HepG2 (cell line): ENCODE data around the gene SUSD3. TPM values are rescaled to one million over a fixed set of nuclear protein-coding genes. Genes with fewer than 3 reads are reported as not detected.
A peak's percentile ranks its signal among the peaks of the same experiment; 100 is the strongest.

Experiments
- AFF4 ChIP-seq: sonication (generic); formaldehyde crosslinking; IDR thresholded peaks from 2 replicates; pipeline ENCODE4 v1.4.0; 2020; ENCODE audit warnings: missing genetic modification reagents
- AGO2 ChIP-seq: fragments of 200-400 bp; formaldehyde crosslinking; optimal IDR thresholded peaks from 2 replicates; pipeline ENCODE3; 2017; ENCODE audit warnings: mild to moderate bottlenecking, low read depth, low read length, moderate library complexity
- CEBPB ChIP-seq: IDR thresholded peaks from 2 replicates; pipeline ENCODE4 v1.6.1; 2011; ENCODE audit warnings: low read depth, low read length, improper control_type of control experiment, borderline replicate concordance
- DNMT3B ChIP-seq: conservative IDR thresholded peaks from 2 replicates; pipeline ENCODE4 v1.6.1; 2016; ENCODE audit warnings: missing biosample characterization, control low read depth
- E2F2 ChIP-seq: sonication (generic); formaldehyde crosslinking; IDR thresholded peaks from 2 replicates; pipeline ENCODE4 v1.4.0; 2020; ENCODE audit warnings: missing genetic modification reagents, borderline replicate concordance
- GTF3A ChIP-seq: sonication (generic); formaldehyde crosslinking; conservative IDR thresholded peaks from 2 replicates; pipeline ENCODE4 v1.4.0; 2020; ENCODE audit warnings: mild to moderate bottlenecking, missing genetic modification reagents
- HINFP ChIP-seq: sonication (generic); formaldehyde crosslinking; IDR thresholded peaks from 2 replicates; pipeline ENCODE4 v1.4.0; 2020; ENCODE audit warnings: low read depth, mild to moderate bottlenecking, missing genetic modification reagents
- HMG20B ChIP-seq: conservative IDR thresholded peaks from 2 replicates; pipeline ENCODE4 v1.6.1; 2016; ENCODE audit warnings: missing genetic modification reagents, missing compliant biosample characterization
- JUN ChIP-seq: sonication (generic); formaldehyde crosslinking; IDR thresholded peaks from 2 replicates; pipeline ENCODE4 v1.4.0; 2020; ENCODE audit warnings: mild to moderate bottlenecking, missing genetic modification reagents
- KLF12 ChIP-seq: sonication (generic); formaldehyde crosslinking; IDR thresholded peaks from 2 replicates; pipeline ENCODE4 v1.4.0; 2020; ENCODE audit warnings: missing genetic modification reagents, borderline replicate concordance
- MAF1 ChIP-seq: sonication (generic); formaldehyde crosslinking; IDR thresholded peaks from 2 replicates; pipeline ENCODE4 v1.5.0; 2020; ENCODE audit warnings: missing genetic modification reagents, borderline replicate concordance
- MAFK ChIP-seq, 2 experiments: IDR thresholded peaks in 1 of 2; conservative IDR thresholded peaks in 1 of 2; 2 replicates each; pipeline ENCODE4 v1.6.1; 2011; ENCODE audit warnings: improper control_type of control experiment in 2 of 2, low read length in 2 of 2
- NFIC ChIP-seq: IDR thresholded peaks from 2 replicates; pipeline ENCODE4 v1.6.1; 2012; ENCODE audit warnings: mild to moderate bottlenecking, low read length, inconsistent platforms
- PAXIP1 ChIP-seq: sonication (generic); formaldehyde crosslinking; conservative IDR thresholded peaks from 2 replicates; pipeline ENCODE4 v1.4.0; 2020; ENCODE audit warnings: mild to moderate bottlenecking, missing genetic modification reagents, moderate library complexity
- PRPF4 ChIP-seq: fragments of 200-400 bp; formaldehyde crosslinking; IDR thresholded peaks from 2 replicates; pipeline ENCODE4 v1.6.1; 2016; ENCODE audit warnings: low read length, low read depth; ENCODE audit not compliant: poor library complexity, severe bottlenecking
- RFX1 ChIP-seq: fragments of 450-650 bp; IDR thresholded peaks from 2 replicates; pipeline ENCODE4 v1.6.1; 2017
- SMAD9 ChIP-seq: sonication (generic); formaldehyde crosslinking; IDR thresholded peaks from 2 replicates; pipeline ENCODE4 v1.5.1; 2020; ENCODE audit warnings: mild to moderate bottlenecking, missing genetic modification reagents
- ZNF160 ChIP-seq: sonication (generic); formaldehyde crosslinking; IDR thresholded peaks from 2 replicates; pipeline ENCODE4 v1.8.0; 2022; ENCODE audit warnings: mild to moderate bottlenecking, inconsistent platforms, missing genetic modification reagents
- ZNF354B ChIP-seq: sonication (generic); formaldehyde crosslinking; IDR thresholded peaks from 2 replicates; pipeline ENCODE4 v1.8.0; 2022; ENCODE audit warnings: mild to moderate bottlenecking, missing genetic modification reagents
- polyA plus RNA-seq, 8 experiments: library from polyadenylated mRNA; depleted of rRNA in 3 of 8; stranded (reverse) in 7 of 8; unstranded in 1 of 8; fragments of >200 nt; fragmentation: Illumina TruSeq in 4 of 8; extraction: Trizol in 4 of 8; gene quantifications; 2 replicates each; pipeline versions ENCODE4 v1.2.1 to v1.2.3, GENCODE V29; 2011 to 2016; ENCODE audit warnings: low read depth in 4 of 8, missing spikeins in 1 of 8, mixed read lengths in 1 of 8; ENCODE audit not compliant: insufficient read depth in 1 of 8
- total RNA-seq, 5 experiments: library from RNA; depleted of rRNA; stranded (reverse); fragments of >200 nt; fragmentation: Illumina TruSeq; extraction: Trizol; gene quantifications; 2 replicates each; pipeline ENCODE4 v1.2.3, GENCODE V29; 2016; ENCODE audit warnings: low read depth in 1 of 5

SUSD3 gene
- total and polyA plus RNA-seq, 2 of the 13 experiments (the other 11 are each of a cell fraction or from before 2014, with no cell fraction given) = 7.0 to 9.1 TPM

GRCh38 chr9:93119953-93120845 lies 61.7 kb downstream of the SUSD3 start (continued):
- TF ChIP-seq PAXIP1 (CRISPR knock-in tag) = peak; percentile 88
- TF ChIP-seq ZNF354B (CRISPR knock-in tag) = no peak
- TF ChIP-seq RFX1 = no peak
- no peak for TF ChIP-seq GTF3A (CRISPR knock-in tag)
- peak; percentile 88 for TF ChIP-seq AGO2
- TF ChIP-seq CEBPB = peak; percentile 91
- no peak; the same call in 1 of the 2 replicates for TF ChIP-seq NFIC
- peak; percentile 33; the same call in 1 of the 2 replicates for TF ChIP-seq MAF1 (CRISPR knock-in tag)
- peak; percentile 73 for TF ChIP-seq HMG20B (CRISPR knock-in tag)
- peak; percentile 83; the same call in 1 of the 2 replicates for TF ChIP-seq DNMT3B (CRISPR knock-in tag)
- peak; percentile 86 for TF ChIP-seq AFF4 (CRISPR knock-in tag)
- TF ChIP-seq HINFP (CRISPR knock-in tag) = 0 out of 2 replicates have a peak, but pooled peaks have one; percentile 58
- TF ChIP-seq E2F2 = no peak
- TF ChIP-seq ZNF160 = 0 out of 2 replicates have a peak, but pooled peaks have one; percentile 56
- no peak for TF ChIP-seq SMAD9 (CRISPR knock-in tag)
- no peak for TF ChIP-seq PRPF4
- TF ChIP-seq JUN (CRISPR knock-in tag) = no peak
- TF ChIP-seq MAFK (conservative IDR thresholded peaks at IDR 0.05 in 1 of 2, IDR thresholded peaks at IDR 0.05 in 1 of 2; ENCODE audit: low read length in 2 of 2) = peak; percentile 16 to 34; a peak in 2 of 4 replicates
- TF ChIP-seq KLF12 (CRISPR knock-in tag) = 0 out of 2 replicates have a peak, but pooled peaks have one; percentile 58
